Spinal cord (tissue), 10 donors: ENCODE data around the gene SH3RF3. TPM values are rescaled to one million over a fixed set of nuclear protein-coding genes. Genes with fewer than 3 reads are reported as not detected.

ENCODE experiments used
- DNase-seq, 6 donors: peaks; one replicate each; pipeline versions ENCODE4 v3.0.0 to v3.0.0-alpha.2; 2013 to 2015; ENCODE audit warnings: low spot score in 6 of 6, low read depth in 4 of 6
- H3K27ac ChIP-seq: one replicate; pipeline ENCODE4 v1.5.1; 2013; ENCODE audit warnings: low read depth, low read length, control low read depth
- H3K27me3 ChIP-seq: one replicate; pipeline ENCODE4 v1.6.1; 2013; ENCODE audit warnings: low read length; ENCODE audit not compliant: control insufficient read depth, insufficient read depth
- H3K36me3 ChIP-seq: one replicate; pipeline ENCODE4 v1.6.1; 2013; ENCODE audit warnings: low read length; ENCODE audit not compliant: control insufficient read depth, insufficient read depth
- H3K4me1 ChIP-seq: one replicate; pipeline ENCODE4 v1.6.1; 2013; ENCODE audit warnings: low read length; ENCODE audit not compliant: control insufficient read depth, insufficient read depth
- H3K4me3 ChIP-seq: one replicate; pipeline ENCODE4 v1.5.1; 2013; ENCODE audit warnings: low read depth, low read length, control low read depth
- H3K9me3 ChIP-seq: one replicate; pipeline ENCODE4 v1.6.1; 2013; ENCODE audit warnings: low read length; ENCODE audit not compliant: control insufficient read depth, insufficient read depth
- WGBS: methylation state at CpG from one replicate; pipeline ENCODE4 v1.1.5; 2013; ENCODE audit warnings: missing lambda C conversion rate; ENCODE audit not compliant: insufficient coverage; 5-methylcytosine and 5-hydroxymethylcytosine counted together
- polyA plus RNA-seq, 2 donors: library from polyadenylated mRNA; unstranded; fragments of 120-200 nt; gene quantifications; one replicate each; pipeline ENCODE4 v1.2.1, GENCODE V29; 2013; ENCODE audit not compliant: insufficient read length in 2 of 2
- total RNA-seq, 2 donors: library from RNA; depleted of rRNA in 1 of 2; stranded (reverse); fragments of 120-200 nt in 1 of 2; fragments of >200 nt in 1 of 2; gene quantifications; one replicate each; pipeline versions ENCODE4 v1.2.3 to v1.2.4, GENCODE V29; 2013 to 2014
- donor health status: healthy.

The SH3RF3 gene
- total and polyA plus RNA-seq, 4 donors, result 4.8 to 11.8 (median 7.8) TPM

DNA sequence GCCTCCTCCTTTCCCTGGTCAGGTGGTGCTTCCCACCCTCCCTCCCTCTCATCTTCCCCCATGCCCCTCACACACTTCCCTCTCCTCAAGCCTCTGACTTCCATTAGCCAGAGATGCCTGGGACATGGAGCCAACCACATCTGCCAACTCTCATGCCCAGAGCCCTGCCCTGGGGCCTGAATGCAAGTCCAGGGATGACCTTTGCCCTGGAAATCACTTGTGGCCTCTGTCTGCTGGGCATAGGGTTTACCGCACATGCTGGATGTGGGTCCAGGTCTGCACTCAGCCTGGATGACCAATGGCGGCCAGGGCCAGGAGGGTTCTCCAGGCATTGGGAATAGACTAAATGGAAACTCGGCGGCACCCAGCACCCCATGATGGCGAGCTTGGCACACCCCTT lies 385.9 kb downstream of the SH3RF3 start:
- peaks cover 36% of the 10 kb centered on the region for H3K4me1 ChIP-seq
- peaks cover 3% of the 10 kb centered on the region for H3K27me3 ChIP-seq
- no peaks in the 10 kb centered on the region for H3K9me3 ChIP-seq
- H3K36me3 ChIP-seq, result no peaks in the 10 kb centered on the region
- H3K27ac ChIP-seq, result no peak overlapping the region
- no peak for DNase-seq
- H3K4me3 ChIP-seq, result no peak overlapping the region
- WGBS, result 96% methylated on average over 5 of the region's 5 CpGs

DNA sequence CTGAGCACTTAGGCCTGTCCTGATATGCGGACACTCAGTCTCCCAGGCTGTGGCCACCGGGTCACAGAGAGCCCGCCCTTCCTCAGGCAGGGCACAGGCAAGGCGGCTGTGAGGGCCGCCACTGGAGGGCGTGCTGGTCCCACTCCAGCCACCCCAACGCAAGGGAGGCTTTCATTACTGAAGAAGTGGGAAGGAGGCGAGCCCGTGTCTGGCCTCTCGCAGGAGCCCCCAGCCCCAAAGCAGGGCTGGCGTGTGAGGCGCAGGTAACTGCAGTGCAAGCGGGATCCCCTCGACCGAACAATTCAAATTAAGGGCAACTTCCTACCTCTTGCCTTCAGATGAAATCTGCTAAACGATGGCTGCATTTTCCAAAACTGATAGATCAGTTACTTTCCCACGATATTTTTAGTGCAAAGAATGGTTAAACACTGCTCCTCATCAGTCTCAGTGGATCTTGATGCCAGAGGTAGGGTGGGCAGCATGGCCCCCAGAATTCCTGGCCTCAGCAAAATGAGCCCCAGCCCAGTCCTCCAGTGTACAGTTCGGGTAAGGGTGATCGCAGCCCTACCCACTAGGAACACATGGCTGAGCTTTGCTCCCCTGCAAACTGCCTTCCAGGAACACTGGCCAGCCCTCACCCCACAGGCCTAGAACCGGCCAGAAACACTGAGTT lies 387.6 kb downstream of the SH3RF3 start:
- H3K9me3 ChIP-seq, result no peaks in the 10 kb centered on the region
- H3K4me3 ChIP-seq, result no peak overlapping the region
- 72% methylated on average over 19 of the region's 20 CpGs for WGBS
- H3K27me3 ChIP-seq, result no peaks in the 10 kb centered on the region
- no peaks in the 10 kb centered on the region for H3K36me3 ChIP-seq
- H3K4me1 ChIP-seq, result peaks cover 28% of the 10 kb centered on the region
- H3K27ac ChIP-seq, result no peak overlapping the region
- peak in 1 of 6 donors; percentile 20 for DNase-seq

DNA sequence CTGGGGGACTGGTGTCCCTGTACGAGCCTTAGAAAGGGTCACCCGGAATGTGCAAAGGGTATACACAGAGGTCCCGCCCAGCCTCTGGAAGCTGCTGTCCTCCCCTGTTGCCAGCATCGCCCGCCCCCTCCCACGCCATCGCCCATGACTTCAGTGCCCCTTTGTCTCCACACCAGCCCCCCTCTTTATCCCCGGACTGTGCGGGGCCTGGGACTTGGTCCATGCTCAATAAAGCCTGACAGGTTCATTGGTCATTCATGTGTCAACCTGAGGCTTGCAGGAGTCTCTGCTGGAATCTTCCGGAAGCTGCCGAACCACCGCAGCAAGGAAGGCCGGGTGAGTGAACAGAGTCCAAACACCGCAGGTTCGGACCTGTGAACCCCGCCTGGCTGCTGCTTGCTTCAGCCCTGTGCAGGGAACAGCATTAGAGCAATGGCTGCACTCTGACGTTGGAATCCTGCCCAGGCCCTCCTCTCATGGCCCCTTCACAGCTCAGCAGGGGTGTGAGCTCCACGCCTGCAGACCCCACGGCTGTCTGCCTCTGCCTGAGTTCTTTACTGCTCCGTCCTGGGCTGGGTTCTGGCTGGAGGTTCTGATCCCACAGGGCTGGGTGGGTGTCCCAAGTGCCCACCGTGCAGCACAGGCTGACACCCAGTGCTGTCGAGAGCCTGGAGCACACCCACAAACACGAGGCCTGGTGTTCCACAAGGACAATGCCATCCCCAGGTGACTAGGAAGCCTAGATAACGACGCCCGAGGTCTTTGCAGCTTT lies 388.3 kb downstream of the SH3RF3 start:
- Histone ChIP-seq H3K36me3 (no peaks in the 10 kb centered on the region), H3K27me3 (no peaks in the 10 kb centered on the region), H3K4me3 (no peak overlapping the region), H3K4me1 (peaks cover 28% of the 10 kb centered on the region), H3K27ac (no peak overlapping the region), H3K9me3 (no peaks in the 10 kb centered on the region)
- WGBS, result 64% methylated on average over 26 of the region's 26 CpGs
- peak in 1 of 6 donors; percentile 40 for DNase-seq

DNA sequence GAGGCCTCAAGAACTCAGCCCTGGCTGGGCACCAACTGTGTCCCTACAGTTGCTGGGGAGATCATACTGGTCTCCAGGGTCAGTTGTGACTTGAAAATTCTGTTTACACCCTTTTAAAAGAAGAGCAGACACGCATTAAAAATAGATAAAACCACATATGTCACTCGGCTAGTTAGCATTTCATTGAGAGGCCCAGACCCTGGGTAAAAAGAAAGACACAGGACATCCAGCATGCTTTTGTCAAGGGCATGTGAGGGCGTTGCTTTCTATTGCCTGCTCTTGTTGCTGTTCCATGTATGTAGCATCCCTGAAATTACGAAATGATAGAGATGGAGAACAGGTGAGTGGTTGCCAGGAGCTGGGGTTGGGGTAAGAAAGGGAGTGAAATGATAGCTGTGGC lies 390.5 kb downstream of the SH3RF3 start:
- Histone ChIP-seq H3K9me3 (no peaks in the 10 kb centered on the region), H3K36me3 (no peaks in the 10 kb centered on the region), H3K4me1 (peaks cover 18% of the 10 kb centered on the region), H3K27me3 (no peaks in the 10 kb centered on the region), H3K4me3 (no peak overlapping the region), H3K27ac (no peak overlapping the region)
- 74% methylated on average over 2 of the region's 4 CpGs for WGBS
- no peak for DNase-seq

DNA sequence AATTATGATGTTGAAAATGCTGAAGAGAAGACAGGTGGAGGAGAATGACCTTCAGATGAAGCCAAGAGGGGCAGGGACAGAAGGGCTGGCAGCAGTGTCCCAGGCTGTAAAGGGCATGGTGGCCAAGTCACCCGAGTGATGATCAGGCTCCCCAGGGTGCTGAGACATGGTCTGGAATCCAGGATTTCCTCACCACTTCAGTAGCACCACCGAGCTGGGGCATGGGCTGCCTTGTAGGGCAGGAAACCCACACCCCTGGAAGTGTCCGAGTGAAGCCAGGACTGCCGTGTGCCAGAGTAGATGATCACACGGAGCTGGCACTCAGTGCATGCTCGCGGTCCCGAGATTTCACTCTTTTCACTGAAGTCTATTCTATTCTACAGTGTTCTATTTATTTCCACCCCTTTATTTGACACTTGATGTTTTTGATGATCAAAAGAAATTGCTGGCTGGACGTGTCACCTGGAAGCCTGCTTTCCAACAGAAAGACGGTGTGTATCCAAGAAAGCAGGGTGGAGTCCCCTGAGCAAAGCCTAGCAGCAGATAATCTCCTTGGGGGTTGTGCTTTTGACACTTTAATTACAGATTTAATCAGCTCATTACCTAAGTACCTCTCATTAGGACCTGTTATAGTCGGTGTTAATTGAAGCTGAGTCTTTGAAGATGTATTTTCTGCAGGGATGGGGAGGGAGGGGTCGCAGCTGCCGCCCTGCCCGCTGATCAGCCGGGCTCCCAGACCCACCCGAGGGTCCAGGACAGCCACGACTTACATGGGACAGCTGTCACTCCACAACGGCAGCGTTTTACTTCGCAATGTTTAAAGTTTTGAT lies 392.4 kb downstream of the SH3RF3 start:
- DNase-seq, result peak in 1 of 6 donors; percentile 28
- 61% methylated on average over 11 of the region's 20 CpGs for WGBS
- no peak overlapping the region for H3K4me3 ChIP-seq
- H3K27ac ChIP-seq, result no peak overlapping the region
- no peaks in the 10 kb centered on the region for H3K9me3 ChIP-seq
- no peaks in the 10 kb centered on the region for H3K27me3 ChIP-seq
- peaks cover 14% of the 10 kb centered on the region for H3K4me1 ChIP-seq
- no peaks in the 10 kb centered on the region for H3K36me3 ChIP-seq

DNA sequence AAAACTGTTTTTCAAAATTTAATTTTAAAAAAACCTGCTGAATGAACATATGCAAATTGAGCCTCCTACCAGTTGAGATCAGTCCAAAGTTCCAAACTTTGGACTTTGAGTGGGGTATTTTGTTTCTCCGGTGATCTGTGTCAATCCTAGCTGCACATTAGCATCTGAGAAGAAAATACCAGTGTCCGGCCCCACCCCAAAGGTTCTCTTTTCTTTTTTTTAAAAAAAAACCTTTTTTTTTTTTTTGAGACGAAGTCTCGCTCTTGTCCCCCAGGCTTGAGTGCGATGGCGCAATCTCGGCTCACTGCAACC lies 393.0 kb downstream of the SH3RF3 start:
- H3K9me3 ChIP-seq, result no peaks in the 10 kb centered on the region
- no peak overlapping the region for H3K27ac ChIP-seq
- no CpG with 5 or more reads among the region's 7 CpGs for WGBS
- H3K36me3 ChIP-seq, result no peaks in the 10 kb centered on the region
- no peak for DNase-seq
- peaks cover 9% of the 10 kb centered on the region for H3K4me1 ChIP-seq
- H3K27me3 ChIP-seq, result peaks cover under 1% of the 10 kb centered on the region
- no peak overlapping the region for H3K4me3 ChIP-seq

DNA sequence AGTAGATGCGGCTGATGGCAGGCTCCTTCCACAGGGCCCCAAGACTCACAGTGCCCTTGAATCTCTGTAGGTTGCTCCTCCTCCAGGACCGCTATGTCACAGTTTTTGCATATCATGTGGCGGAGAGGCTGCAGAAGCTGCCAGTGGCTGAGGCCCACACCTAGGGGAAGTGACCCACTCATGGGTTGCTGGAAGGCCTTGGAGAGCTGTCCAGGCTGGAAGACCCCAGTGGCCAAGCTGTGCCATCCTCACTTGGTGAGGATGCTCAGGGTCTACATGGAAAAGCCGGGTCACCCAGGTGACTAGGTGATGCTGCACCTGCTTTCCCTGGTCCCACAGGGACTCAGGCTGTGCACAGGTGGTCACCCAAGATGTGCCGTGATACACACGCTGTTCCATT lies 394.1 kb downstream of the SH3RF3 start:
- H3K27ac ChIP-seq, result no peak overlapping the region
- peaks cover 2% of the 10 kb centered on the region for H3K27me3 ChIP-seq
- 100% methylated on average over 2 of the region's 6 CpGs for WGBS
- no peak overlapping the region for H3K4me3 ChIP-seq
- H3K36me3 ChIP-seq, result no peaks in the 10 kb centered on the region
- DNase-seq, result no peak
- no peaks in the 10 kb centered on the region for H3K9me3 ChIP-seq
- H3K4me1 ChIP-seq, result no peaks in the 10 kb centered on the region

DNA sequence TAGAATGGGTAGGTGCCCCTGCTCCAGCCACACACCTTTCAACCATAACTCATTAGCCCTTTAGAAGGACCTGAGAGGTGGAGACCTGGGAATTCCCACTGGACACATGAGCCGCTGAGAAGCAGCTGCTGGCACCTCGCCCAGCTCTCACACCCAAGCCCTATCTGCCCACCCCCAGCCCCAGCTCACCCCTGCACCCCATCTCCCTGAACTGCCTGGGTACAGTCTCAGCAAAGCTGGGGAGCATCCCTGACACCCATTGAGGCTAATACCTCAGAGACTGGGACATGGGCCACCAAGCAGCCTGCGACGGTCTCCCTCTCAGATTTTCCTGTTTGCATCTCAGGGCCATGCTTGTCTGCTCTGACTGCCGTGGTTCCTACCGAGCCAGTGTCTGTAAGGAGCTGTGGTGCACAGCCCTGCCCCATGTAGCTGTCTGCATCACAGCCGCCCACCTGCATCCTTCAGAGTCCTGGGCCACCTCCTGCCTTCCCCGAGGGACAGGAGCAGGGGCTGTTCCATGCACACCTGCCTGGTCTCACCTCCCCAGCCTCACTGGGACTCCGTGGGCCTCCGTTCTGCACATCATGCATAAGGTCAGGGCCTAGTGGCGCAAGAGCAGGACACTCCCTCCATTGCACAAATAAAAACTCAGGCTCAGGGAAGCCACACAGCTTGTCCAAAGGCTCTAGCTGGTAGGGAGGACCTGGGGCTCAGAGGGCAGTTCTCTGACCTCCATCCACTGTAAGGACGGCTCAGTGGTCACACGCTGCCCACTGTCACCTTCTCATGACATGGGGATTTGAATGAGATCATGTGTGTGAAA lies 394.7 kb downstream of the SH3RF3 start:
- H3K4me1 ChIP-seq, result no peaks in the 10 kb centered on the region
- H3K36me3 ChIP-seq, result no peaks in the 10 kb centered on the region
- 88% methylated on average over 9 of the region's 13 CpGs for WGBS
- no peak for DNase-seq
- no peaks in the 10 kb centered on the region for H3K9me3 ChIP-seq
- no peak overlapping the region for H3K27ac ChIP-seq
- H3K4me3 ChIP-seq, result no peak overlapping the region
- H3K27me3 ChIP-seq, result peaks cover 2% of the 10 kb centered on the region

DNA sequence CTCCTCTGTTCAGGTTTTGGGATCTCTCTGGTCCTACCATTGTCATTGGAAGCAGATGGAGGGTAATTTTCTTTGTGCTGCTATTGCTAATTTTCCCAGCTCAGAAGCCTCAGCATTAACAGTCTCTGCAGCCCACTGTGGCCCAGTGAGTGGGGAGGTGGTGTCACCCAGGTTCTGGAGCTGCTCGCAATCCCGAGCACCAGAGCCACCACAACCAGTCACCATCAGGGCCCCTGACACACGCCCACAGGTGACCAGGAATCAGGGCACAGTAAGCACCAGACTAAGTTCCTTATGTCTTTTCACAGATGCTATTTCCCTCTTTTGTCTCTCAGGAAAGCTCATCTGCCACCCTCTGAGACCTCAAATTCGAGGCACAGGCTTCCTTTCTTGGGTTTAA lies 396.8 kb downstream of the SH3RF3 start:
- DNase-seq, result peak in 1 of 6 donors; percentile 31
- Histone ChIP-seq H3K27ac (no peak overlapping the region), H3K9me3 (no peaks in the 10 kb centered on the region), H3K36me3 (no peaks in the 10 kb centered on the region), H3K27me3 (peaks cover 2% of the 10 kb centered on the region), H3K4me1 (peaks cover 8% of the 10 kb centered on the region), H3K4me3 (no peak overlapping the region)
- 62% methylated on average over 4 of the region's 4 CpGs for WGBS
